HCT116 (cell line): Measurements from ENCODE around the gene HK3. TPM values are rescaled to one million over a fixed set of nuclear protein-coding genes. Genes with fewer than 3 reads are reported as not detected.

Experiments
- ATAC-seq: fragments of 200-7000 bp; cut with Tn5 transposase; 2 replicates; pipeline ENCODE4 v1.9.1; 2020; ENCODE audit warnings: mild to moderate bottlenecking, moderate library complexity
- BruUV-seq: library from RNA; stranded (reverse); fragments of 400-500 nt; replicated peaks from 2 replicates; lab custom pipeline; 2021; lab: Mats Ljungman, UMichigan
- CTCF ChIA-PET: fragments of 300-600 bp; sonication (Branson Sonifier 250); formaldehyde crosslinking; loops from one replicate; lab custom pipeline; 2021; ENCODE audit warnings: antibody characterized with exemption; lab: Charles Lee
- POLR2A ChIA-PET: fragments of 300-600, 350-600 bp; sonication (Branson Sonifier 250); formaldehyde crosslinking; loops from one replicate; lab custom pipeline; 2021; ENCODE audit warnings: antibody characterized with exemption; lab: Charles Lee
- RAD21 ChIA-PET, 2 experiments: fragments of 300-600 bp; sonication (Branson Sonifier 250); formaldehyde crosslinking; loops; one replicate each; lab custom pipeline; 2023; ENCODE audit warnings: low total read pairs in 2 of 2; ENCODE audit not compliant: uncharacterized antibody in 2 of 2, unreplicated experiment in 2 of 2, low non-redundant PET in 1 of 2; lab: Charles Lee
- DNase-seq: peaks from one replicate; pipeline ENCODE4 v3.0.0-alpha.2; 2010; ENCODE audit warnings: low read depth, low spot score
- H2AFZ ChIP-seq: fragments of 200-600 bp; shearing (Covaris generic), sonication (generic); 2 replicates; pipeline ENCODE4 v1.6.1; 2017; ENCODE audit warnings: low read depth, mixed run types, mixed read lengths, antibody characterized with exemption, low read length; ENCODE audit not compliant: poor library complexity, severe bottlenecking
- H3K27ac ChIP-seq: 2 replicates; pipeline ENCODE4 v1.5.1; 2012; ENCODE audit warnings: low read depth, low read length
- H3K27me3 ChIP-seq: fragments of 200-600 bp; sonication (generic); 2 replicates; pipeline ENCODE4 v1.6.1; 2016; ENCODE audit warnings: mixed run types, low read length, mixed read lengths; ENCODE audit not compliant: insufficient read depth
- H3K36me3 ChIP-seq, 2 experiments: fragments of 200-500 bp in 1 of 2; fragments of 200-600 bp in 1 of 2; sonication (Bioruptor generic) in 1 of 2; sonication (generic) in 1 of 2; 2 replicates each; pipeline versions ENCODE4 v1.5.1 to v1.6.1; 2014 to 2016; ENCODE audit warnings: low read length in 2 of 2, inconsistent platforms in 1 of 2, mixed read lengths in 1 of 2, mixed run types in 1 of 2; ENCODE audit not compliant: insufficient read depth in 2 of 2, control insufficient read depth in 1 of 2
- H3K4me1 ChIP-seq, 2 experiments: fragments of 200-600 bp in 1 of 2; sonication (generic) in 1 of 2; 2 replicates each; pipeline versions ENCODE4 v1.5.1 to v1.6.1; 2012 to 2017; ENCODE audit warnings: low read length in 2 of 2, inconsistent platforms in 1 of 2, mild to moderate bottlenecking in 1 of 2, mixed read lengths in 1 of 2, mixed run types in 1 of 2, moderate library complexity in 1 of 2; ENCODE audit not compliant: insufficient read depth in 2 of 2, control insufficient read depth in 1 of 2
- H3K4me2 ChIP-seq: fragments of 200-600 bp; sonication (generic); 2 replicates; pipeline ENCODE4 v1.6.1; 2017; ENCODE audit warnings: mixed run types, low read length, mixed read lengths
- H3K4me3 ChIP-seq, 2 experiments: fragments of 200-600 bp in 1 of 2; sonication (generic) in 1 of 2; replicated peaks in 1 of 2; 2 replicates each; pipeline ENCODE4 v1.5.1; 2011 to 2016; ENCODE audit warnings: low read length in 2 of 2, control low read depth in 1 of 2, low read depth in 1 of 2, mild to moderate bottlenecking in 1 of 2, mixed read lengths in 1 of 2, mixed run types in 1 of 2
- H3K79me2 ChIP-seq: fragments of 200-600 bp; sonication (generic); 2 replicates; pipeline ENCODE4 v1.6.1; 2017; ENCODE audit warnings: mild to moderate bottlenecking, mixed run types, low read length, moderate library complexity, mixed read lengths; ENCODE audit not compliant: insufficient read depth
- H3K9ac ChIP-seq: fragments of 200-600 bp; sonication (generic); 2 replicates; pipeline ENCODE4 v1.6.1; 2016; ENCODE audit warnings: low read length, mixed read lengths
- H3K9me2 ChIP-seq: fragments of 200-600 bp; sonication (generic), shearing (Covaris generic); 2 replicates; pipeline ENCODE4 v1.6.1; 2017; ENCODE audit warnings: mixed run types, mild to moderate bottlenecking, moderate library complexity; ENCODE audit not compliant: insufficient read depth
- H3K9me3 ChIP-seq, 2 experiments: fragments of 200-500 bp in 1 of 2; fragments of 200-600 bp in 1 of 2; sonication (Bioruptor generic) in 1 of 2; sonication (generic) in 1 of 2; 2 replicates each; pipeline ENCODE4 v1.6.1; 2014 to 2017; ENCODE audit warnings: low read length in 2 of 2, mixed read lengths in 2 of 2, inconsistent platforms in 1 of 2, low read depth in 1 of 2, mild to moderate bottlenecking in 1 of 2, mixed run types in 1 of 2, moderate library complexity in 1 of 2; ENCODE audit not compliant: control insufficient read depth in 1 of 2, insufficient read depth in 1 of 2
- H4K20me1 ChIP-seq: fragments of 200-600 bp; sonication (generic), shearing (Covaris generic); 2 replicates; pipeline ENCODE4 v1.6.1; 2017; ENCODE audit warnings: mixed run types, mild to moderate bottlenecking, moderate library complexity; ENCODE audit not compliant: insufficient read depth
- CEBPB ChIP-seq: IDR thresholded peaks from 2 replicates; pipeline ENCODE4 v1.6.1; 2012; ENCODE audit warnings: low read depth
- EGR1 ChIP-seq: IDR thresholded peaks from 2 replicates; pipeline ENCODE4 v1.6.1; 2012; ENCODE audit warnings: low read depth
- ELF1 ChIP-seq: IDR thresholded peaks from 2 replicates; pipeline ENCODE4 v1.6.1; 2012; ENCODE audit warnings: low read depth, borderline replicate concordance
- EZH2 ChIP-seq: fragments of 200-600 bp; sonication (generic); IDR thresholded peaks from 2 replicates; pipeline ENCODE4 v1.6.1; 2017; ENCODE audit warnings: antibody characterized with exemption, mixed run types
- EZH2phosphoT487 ChIP-seq: fragments of 200-600 bp; IDR thresholded peaks from 2 replicates; pipeline ENCODE4 v1.6.1; 2018; ENCODE audit warnings: antibody characterized with exemption, borderline replicate concordance
- FOSL1 ChIP-seq: IDR thresholded peaks from 2 replicates; pipeline ENCODE4 v1.6.1; 2012; ENCODE audit warnings: low read depth
- JUND ChIP-seq: IDR thresholded peaks from 2 replicates; pipeline ENCODE4 v1.6.1; 2012
- POLR2A ChIP-seq: IDR thresholded peaks from 2 replicates; pipeline ENCODE4 v1.7.0; 2011; ENCODE audit warnings: borderline replicate concordance; ENCODE audit not compliant: insufficient read depth, insufficient read length; ENCODE audit errors: extremely low read depth
- SIN3A ChIP-seq: IDR thresholded peaks from 2 replicates; pipeline ENCODE4 v1.6.1; 2012; ENCODE audit warnings: low read depth
- SP1 ChIP-seq: IDR thresholded peaks from 2 replicates; pipeline ENCODE4 v1.6.1; 2012; ENCODE audit warnings: low read depth
- TCF7L2 ChIP-seq: IDR thresholded peaks from 2 replicates; pipeline ENCODE4 v1.7.0; 2011; ENCODE audit warnings: borderline replicate concordance, inconsistent platforms; ENCODE audit not compliant: insufficient read depth, insufficient read length; ENCODE audit errors: extremely low read depth
- ZFX ChIP-seq: fragments of 450-650 bp; IDR thresholded peaks from 2 replicates; pipeline ENCODE4 v1.6.1; 2017
- intact Hi-C: fragments of 100-400 bp; cut with micrococcal nuclease; formaldehyde crosslinking; loops from 2 replicates; pipeline ENCODE4 v1.10.0; 2022
- total RNA-seq: library from RNA; stranded (reverse); gene quantifications from one replicate; pipeline ENCODE4 v1.2.1, GENCODE V29; 2021; ENCODE audit not compliant: unreplicated experiment
- TF ChIP-seq, protein P1 (sequence below): IDR thresholded peaks from 2 replicates; pipeline ENCODE4 v1.6.1; 2012
- TF ChIP-seq, protein P2 (sequence below): IDR thresholded peaks from 2 replicates; pipeline ENCODE4 v1.6.1; 2012; ENCODE audit warnings: low read depth
- TF ChIP-seq, protein P3 (sequence below): IDR thresholded peaks from 2 replicates; pipeline ENCODE4 v1.6.1; 2012
- TF ChIP-seq, protein P4 (sequence below): IDR thresholded peaks from 2 replicates; pipeline ENCODE4 v1.6.1; 2011; ENCODE audit warnings: mild to moderate bottlenecking, low read length, moderate library complexity; ENCODE audit not compliant: insufficient replicate concordance; ENCODE audit errors: extremely low read depth
- TF ChIP-seq, protein P5 (sequence below), 3 experiments: fragments of 200-600 bp in 1 of 3; sonication (generic) in 1 of 3; IDR thresholded peaks in 2 of 3; conservative IDR thresholded peaks in 1 of 3; 2 replicates each; pipeline ENCODE4 v1.5.1; 2012 to 2017; ENCODE audit warnings: low read depth in 2 of 3, low read length in 2 of 3, antibody characterized with exemption in 1 of 3, borderline replicate concordance in 1 of 3, control low read depth in 1 of 3, mild to moderate bottlenecking in 1 of 3, mixed read lengths in 1 of 3, mixed run types in 1 of 3, moderate library complexity in 1 of 3; ENCODE audit not compliant: insufficient read depth in 1 of 3

The HK3 gene
- total RNA-seq, 1 experiment from 2014 or later, result 0.30 TPM

DNA sequence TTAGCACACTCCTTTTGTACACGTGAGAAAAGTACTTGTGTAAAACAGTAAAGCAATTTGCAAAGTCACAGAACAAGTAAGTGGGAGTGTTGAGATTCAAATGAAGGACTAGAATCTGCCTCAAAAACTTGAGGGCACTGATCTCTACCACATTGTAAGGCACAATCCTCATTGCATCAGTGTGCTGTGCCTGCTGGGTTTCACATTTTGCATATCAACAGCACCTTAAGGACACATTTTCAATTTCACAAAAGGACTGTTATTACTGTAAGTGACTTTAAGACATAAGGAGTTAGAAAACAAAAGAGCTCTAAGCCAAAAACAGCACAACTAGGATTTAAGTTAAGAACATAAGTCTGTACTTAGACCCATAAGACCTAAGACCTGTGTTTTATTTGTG is 44.7 kb upstream of the HK3 start:
- CTCF ChIA-PET, result no interaction called here
- H3K27me3 ChIP-seq, result no peaks in the 10 kb centered on the region
- POLR2A ChIA-PET, result no interaction called here
- BruUV-seq, result no TSS peak
- TF ChIP-seq, protein P1, sequence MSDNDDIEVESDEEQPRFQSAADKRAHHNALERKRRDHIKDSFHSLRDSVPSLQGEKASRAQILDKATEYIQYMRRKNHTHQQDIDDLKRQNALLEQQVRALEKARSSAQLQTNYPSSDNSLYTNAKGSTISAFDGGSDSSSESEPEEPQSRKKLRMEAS, result no peak
- TF ChIP-seq, protein P2, sequence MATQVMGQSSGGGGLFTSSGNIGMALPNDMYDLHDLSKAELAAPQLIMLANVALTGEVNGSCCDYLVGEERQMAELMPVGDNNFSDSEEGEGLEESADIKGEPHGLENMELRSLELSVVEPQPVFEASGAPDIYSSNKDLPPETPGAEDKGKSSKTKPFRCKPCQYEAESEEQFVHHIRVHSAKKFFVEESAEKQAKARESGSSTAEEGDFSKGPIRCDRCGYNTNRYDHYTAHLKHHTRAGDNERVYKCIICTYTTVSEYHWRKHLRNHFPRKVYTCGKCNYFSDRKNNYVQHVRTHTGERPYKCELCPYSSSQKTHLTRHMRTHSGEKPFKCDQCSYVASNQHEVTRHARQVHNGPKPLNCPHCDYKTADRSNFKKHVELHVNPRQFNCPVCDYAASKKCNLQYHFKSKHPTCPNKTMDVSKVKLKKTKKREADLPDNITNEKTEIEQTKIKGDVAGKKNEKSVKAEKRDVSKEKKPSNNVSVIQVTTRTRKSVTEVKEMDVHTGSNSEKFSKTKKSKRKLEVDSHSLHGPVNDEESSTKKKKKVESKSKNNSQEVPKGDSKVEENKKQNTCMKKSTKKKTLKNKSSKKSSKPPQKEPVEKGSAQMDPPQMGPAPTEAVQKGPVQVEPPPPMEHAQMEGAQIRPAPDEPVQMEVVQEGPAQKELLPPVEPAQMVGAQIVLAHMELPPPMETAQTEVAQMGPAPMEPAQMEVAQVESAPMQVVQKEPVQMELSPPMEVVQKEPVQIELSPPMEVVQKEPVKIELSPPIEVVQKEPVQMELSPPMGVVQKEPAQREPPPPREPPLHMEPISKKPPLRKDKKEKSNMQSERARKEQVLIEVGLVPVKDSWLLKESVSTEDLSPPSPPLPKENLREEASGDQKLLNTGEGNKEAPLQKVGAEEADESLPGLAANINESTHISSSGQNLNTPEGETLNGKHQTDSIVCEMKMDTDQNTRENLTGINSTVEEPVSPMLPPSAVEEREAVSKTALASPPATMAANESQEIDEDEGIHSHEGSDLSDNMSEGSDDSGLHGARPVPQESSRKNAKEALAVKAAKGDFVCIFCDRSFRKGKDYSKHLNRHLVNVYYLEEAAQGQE, result no peak
- TF ChIP-seq, protein P3, sequence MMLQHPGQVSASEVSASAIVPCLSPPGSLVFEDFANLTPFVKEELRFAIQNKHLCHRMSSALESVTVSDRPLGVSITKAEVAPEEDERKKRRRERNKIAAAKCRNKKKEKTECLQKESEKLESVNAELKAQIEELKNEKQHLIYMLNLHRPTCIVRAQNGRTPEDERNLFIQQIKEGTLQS, result no peak
- TF ChIP-seq JUND (no peak), EZH2phosphoT487 (no peak), EGR1 (no peak), CEBPB (no peak), POLR2A (no peak), ELF1 (no peak), FOSL1 (no peak), SP1 (no peak), EZH2 (no peak), SIN3A (no peak), TCF7L2 (no peak), ZFX (no peak)
- TF ChIP-seq, protein P4, sequence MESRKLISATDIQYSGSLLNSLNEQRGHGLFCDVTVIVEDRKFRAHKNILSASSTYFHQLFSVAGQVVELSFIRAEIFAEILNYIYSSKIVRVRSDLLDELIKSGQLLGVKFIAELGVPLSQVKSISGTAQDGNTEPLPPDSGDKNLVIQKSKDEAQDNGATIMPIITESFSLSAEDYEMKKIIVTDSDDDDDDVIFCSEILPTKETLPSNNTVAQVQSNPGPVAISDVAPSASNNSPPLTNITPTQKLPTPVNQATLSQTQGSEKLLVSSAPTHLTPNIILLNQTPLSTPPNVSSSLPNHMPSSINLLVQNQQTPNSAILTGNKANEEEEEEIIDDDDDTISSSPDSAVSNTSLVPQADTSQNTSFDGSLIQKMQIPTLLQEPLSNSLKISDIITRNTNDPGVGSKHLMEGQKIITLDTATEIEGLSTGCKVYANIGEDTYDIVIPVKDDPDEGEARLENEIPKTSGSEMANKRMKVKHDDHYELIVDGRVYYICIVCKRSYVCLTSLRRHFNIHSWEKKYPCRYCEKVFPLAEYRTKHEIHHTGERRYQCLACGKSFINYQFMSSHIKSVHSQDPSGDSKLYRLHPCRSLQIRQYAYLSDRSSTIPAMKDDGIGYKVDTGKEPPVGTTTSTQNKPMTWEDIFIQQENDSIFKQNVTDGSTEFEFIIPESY, result no peak
- TF ChIP-seq, protein P5, sequence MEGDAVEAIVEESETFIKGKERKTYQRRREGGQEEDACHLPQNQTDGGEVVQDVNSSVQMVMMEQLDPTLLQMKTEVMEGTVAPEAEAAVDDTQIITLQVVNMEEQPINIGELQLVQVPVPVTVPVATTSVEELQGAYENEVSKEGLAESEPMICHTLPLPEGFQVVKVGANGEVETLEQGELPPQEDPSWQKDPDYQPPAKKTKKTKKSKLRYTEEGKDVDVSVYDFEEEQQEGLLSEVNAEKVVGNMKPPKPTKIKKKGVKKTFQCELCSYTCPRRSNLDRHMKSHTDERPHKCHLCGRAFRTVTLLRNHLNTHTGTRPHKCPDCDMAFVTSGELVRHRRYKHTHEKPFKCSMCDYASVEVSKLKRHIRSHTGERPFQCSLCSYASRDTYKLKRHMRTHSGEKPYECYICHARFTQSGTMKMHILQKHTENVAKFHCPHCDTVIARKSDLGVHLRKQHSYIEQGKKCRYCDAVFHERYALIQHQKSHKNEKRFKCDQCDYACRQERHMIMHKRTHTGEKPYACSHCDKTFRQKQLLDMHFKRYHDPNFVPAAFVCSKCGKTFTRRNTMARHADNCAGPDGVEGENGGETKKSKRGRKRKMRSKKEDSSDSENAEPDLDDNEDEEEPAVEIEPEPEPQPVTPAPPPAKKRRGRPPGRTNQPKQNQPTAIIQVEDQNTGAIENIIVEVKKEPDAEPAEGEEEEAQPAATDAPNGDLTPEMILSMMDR (IDR thresholded peaks at IDR 0.05 in 2 of 3, conservative IDR thresholded peaks at IDR 0.05 in 1 of 3; ENCODE audit: borderline replicate concordance in 1 of 3, insufficient read depth in 1 of 3, low read depth in 2 of 3, low read length in 2 of 3), result no peak
- TF ChIP-seq, all 23 proteins: peak for 0
- H3K9ac ChIP-seq, result no peak overlapping the region
- RAD21 ChIA-PET, result no interaction called here
- peaks cover 19% of the 10 kb centered on the region; the same call in 1 of the 2 replicates for H3K79me2 ChIP-seq
- DNase-seq (no peak), ATAC-seq (no peak)
- H4K20me1 ChIP-seq, result no peaks in the 10 kb centered on the region
- no peaks in the 10 kb centered on the region for H3K9me3 ChIP-seq
- no peak overlapping the region for H3K27ac ChIP-seq
- H3K36me3 ChIP-seq, result peaks cover 17 to 28% of the 10 kb centered on the region in 2 experiments; a peak in 3 of 4 replicates
- H3K4me3 ChIP-seq, result no peak overlapping the region
- intact Hi-C loops, result no loop called here
- H3K4me2 ChIP-seq, result no peak overlapping the region
- no peak overlapping the region for H2AFZ ChIP-seq
- no peaks in the 10 kb centered on the region for H3K9me2 ChIP-seq
- no peaks in the 10 kb centered on the region for H3K4me1 ChIP-seq
